AG10803 (cell line): Measurements from ENCODE around the gene PIP4K2B.

Experiments
- DNase-seq: peaks from one replicate; pipeline ENCODE4 v3.0.0; 2010; ENCODE audit warnings: low read depth
- H3K4me3 ChIP-seq: 2 replicates; pipeline ENCODE4 v1.5.1; 2011; ENCODE audit warnings: mild to moderate bottlenecking, low read length, control low read depth
- CTCF ChIP-seq: conservative IDR thresholded peaks from 2 replicates; pipeline ENCODE4 v1.5.1; 2011; ENCODE audit warnings: mild to moderate bottlenecking, low read length, control low read depth, inconsistent platforms

The PIP4K2B gene

GRCh38 chr17:38716368-38717005 is 82.9 kb downstream of the PIP4K2B start:
- H3K4me3 ChIP-seq: no peak overlapping the region
- DNase-seq: no peak
- TF ChIP-seq CTCF: no peak
